Suppressor macrophage (primary cell): ENCODE data around the gene CMSS1.
A peak's percentile ranks its signal among the peaks of the same experiment; 100 is the strongest.

ENCODE experiments used
- DNase-seq, 4 experiments: peaks; one replicate each; pipeline ENCODE4 v3.0.0-alpha.2; 2020 to 2022

The CMSS1 gene

DNA sequence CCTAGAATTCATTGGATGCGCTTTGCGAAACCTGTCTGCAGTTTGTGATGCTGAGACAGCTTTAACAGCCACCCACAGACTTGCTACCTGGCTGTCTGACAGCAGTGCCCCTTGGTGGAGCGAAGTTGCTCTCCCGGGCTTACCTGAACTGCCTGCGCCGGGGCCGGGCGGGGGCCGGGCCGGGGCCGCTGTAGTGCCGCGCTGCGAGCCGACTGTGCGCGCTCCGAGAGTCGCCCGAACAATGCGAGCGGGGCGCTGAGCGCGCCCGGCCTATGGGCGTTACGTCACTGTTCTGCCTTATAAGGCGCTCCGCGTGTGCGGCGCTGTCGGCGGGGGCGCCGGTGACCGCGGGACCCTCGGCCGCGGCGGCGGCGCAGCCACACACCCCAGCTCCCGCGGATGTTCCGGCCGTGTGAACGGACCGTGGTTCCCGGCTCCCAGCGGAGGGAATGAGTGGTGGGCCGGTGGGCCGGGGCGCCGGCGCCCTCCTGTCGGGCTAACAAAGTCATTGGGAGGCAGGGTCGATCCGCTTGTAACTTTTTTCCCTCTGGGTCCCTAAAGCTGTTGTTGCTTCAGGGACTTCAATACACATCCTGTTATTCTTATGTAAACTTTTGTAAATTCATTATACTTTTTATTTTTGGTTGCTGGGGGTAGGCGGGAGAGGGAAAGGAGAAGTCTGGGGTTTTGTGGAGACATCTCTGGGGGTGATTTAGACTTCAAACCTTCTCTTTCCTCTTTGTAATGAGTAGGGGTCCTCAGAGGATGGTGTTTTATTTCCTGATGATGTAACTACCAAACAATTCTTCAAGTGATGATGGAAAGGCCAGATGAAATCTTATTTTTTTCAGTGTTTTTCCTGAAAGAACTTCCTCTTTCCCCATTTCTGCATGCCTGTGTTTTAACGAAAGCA lies 58.5 kb downstream of the CMSS1 start:
- DNase-seq = peak; percentile 79 to 90 (median 85)

DNA sequence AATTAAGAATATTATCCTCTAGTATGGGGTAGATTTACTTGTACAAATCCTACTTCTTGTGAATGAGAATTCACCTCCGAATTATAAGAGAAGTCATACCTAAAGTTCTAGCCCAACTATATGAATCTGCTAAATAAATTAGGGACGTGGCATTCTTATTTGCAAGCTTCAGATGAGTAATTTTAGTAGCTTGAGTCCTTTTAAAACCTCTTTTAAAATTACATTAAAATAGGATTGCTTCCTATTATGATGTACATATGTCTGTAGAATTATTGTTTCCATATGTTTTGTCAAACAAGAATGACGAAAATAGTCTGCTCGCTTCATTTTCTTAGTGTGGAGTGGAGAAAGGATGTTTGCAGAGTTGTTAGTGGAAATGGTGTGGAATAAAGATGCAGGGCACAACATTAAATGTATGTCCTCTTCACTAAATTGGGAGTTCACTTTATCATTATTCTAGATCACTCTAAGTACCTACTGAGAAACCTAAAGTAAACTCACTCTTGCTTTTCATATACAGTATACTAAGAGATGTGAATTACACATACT lies 59.4 kb downstream of the CMSS1 start:
- no peak for DNase-seq

DNA sequence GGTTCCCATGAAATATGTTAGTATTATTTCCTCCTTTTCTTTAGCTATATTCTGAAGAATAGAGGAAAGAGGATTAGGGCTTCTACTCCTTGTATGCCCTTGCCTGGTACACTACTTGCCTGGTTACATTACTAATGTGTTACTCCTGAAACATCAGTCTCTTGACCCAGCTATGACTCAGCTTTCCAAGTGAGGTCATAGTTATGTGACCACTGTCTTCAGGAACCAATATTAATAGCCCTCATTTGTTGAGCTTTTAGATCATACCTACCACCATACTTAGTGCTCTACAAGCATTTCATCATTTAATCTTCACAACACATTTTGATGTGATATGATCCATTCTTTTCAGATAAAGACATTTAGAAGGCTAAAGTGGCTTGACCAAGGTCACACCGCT lies 60.3 kb downstream of the CMSS1 start:
- DNase-seq = peak; percentile 47 to 79 (median 62)

DNA sequence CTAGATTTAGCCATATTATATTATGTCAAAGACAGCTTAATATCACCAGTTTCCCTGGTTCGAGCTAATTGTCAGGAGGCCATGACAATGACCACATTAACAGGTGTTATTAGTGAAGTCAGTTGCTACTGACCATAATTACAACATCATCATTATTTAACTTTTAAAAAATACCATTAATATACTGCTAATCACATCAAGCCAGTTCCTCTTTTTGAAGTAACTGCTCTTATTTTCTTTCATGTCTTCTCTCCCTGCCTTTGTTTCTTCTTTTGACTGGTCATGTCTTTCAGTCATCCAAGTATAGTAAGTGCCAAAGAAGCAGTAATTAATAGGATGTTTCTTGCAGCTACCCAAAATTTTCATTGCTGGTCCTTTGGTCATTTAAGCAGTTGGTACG lies 61.6 kb downstream of the CMSS1 start:
- DNase-seq = no peak

GRCh38 chr3:99881121-99881524 lies 63.5 kb downstream of the CMSS1 start:
- DNase-seq = peak in 2 of 4 experiments; percentile 21 to 38

GRCh38 chr3:99882436-99883137 lies 64.9 kb downstream of the CMSS1 start:
- no peak for DNase-seq

DNA sequence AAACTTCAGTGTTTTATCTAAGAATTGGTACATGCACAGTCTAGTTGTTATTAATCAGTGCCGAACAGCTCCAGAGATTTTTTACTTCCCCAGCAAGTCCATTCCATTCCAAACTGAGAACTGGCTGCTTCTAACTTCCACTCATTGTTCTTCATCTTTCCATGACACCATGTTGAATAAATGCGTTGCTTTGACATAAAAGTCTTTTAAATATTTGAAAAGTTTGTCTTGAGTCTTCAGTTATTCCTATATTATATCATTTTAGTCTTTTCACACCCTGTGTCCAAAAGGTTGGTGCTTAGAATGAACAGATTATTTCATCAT lies 65.4 kb downstream of the CMSS1 start:
- DNase-seq = no peak

GRCh38 chr3:99883693-99884092 lies 66.0 kb downstream of the CMSS1 start:
- no peak for DNase-seq

GRCh38 chr3:99884484-99884883 lies 66.8 kb downstream of the CMSS1 start:
- DNase-seq = peak in 1 of 4 experiments; percentile 12

- no peak for DNase-seq
Measured at GRCh38 chr3:99885085-99885484, 67.4 kb downstream of the CMSS1 start.

DNA sequence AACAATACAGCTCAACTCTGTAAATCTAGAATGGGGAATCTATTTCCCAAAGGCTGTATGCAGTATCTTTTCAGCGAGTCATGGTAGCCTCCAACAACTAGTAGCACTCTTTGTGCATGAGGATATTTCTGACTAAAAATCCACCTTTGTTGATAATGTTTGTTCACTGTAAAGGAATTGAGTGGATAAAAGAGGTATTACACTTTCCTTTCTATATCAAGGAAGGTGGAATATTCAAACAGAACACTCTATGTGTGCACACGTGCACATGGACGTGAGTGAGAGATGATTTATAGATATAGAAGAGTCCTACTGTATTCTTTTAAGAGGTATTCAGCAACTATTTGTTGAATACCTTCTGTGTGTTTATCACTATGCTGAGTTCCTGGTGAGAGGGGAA lies 68.2 kb downstream of the CMSS1 start:
- no peak for DNase-seq

DNA sequence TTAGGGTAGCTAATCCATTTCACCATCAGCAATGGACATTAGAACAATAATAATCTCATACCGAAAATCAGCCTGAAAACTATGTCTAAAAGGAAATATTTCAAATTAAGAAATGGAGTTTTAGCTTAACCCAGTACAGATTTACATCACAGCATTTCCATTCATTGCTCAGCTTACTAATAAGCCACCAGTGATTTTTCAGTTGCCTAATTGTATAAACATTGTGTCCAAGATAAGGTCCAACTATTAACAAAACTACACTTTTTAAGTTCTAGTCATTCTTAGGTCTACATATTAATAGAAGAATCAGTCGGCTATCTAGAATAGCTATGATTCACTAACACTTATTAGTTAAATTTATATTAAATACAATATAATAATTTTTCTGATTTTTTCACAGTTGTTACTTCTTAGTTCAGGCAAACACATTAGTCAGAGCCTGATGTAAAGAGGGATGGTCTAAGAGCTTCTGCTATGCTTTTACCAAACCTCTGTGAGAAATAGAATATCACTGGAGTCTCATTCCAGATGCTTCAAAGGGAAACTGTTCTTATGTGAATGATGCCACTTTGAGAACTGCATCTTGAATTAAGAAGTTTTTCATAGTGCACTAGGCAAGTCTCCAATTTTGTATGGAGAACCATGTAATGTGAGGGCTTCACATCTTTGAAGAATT lies 74.1 kb downstream of the CMSS1 start:
- no peak for DNase-seq

- DNase-seq = no peak
Measured at GRCh38 chr3:99892332-99892731, 74.7 kb downstream of the CMSS1 start.

DNA sequence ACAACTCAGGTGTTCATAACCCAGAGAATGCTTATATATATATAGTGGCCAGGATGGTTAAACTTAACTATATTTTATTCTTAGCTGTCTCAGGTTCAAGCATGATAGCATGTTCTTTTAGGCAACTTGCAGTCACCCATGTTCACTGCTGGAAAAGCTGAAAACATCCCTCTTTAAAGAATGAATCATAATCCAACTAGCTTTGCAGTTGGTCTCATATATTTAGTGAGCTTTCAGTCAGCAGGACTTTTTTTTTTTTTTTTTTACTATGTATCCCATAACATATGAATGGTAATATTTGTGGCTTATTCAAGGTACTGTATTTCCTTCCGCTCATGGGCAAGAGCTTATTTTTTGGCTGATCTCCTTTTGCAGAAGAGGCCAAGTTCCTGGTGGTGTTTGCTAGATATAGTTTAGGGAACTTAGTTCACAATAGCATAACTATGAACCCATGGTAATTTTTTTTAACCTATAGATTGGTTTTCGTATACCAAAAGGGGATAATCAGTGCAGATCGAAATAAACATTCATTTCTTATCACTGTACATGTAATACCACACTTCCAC lies 77.6 kb downstream of the CMSS1 start:
- peak in 3 of 4 experiments; percentile 40 to 64 (median 60) for DNase-seq

GRCh38 chr3:99895703-99896441 lies 78.2 kb downstream of the CMSS1 start:
- DNase-seq = peak; percentile 73 to 95 (median 84)

GRCh38 chr3:99896482-99896881 lies 78.8 kb downstream of the CMSS1 start:
- peak in 1 of 4 experiments; percentile 35 for DNase-seq

DNA sequence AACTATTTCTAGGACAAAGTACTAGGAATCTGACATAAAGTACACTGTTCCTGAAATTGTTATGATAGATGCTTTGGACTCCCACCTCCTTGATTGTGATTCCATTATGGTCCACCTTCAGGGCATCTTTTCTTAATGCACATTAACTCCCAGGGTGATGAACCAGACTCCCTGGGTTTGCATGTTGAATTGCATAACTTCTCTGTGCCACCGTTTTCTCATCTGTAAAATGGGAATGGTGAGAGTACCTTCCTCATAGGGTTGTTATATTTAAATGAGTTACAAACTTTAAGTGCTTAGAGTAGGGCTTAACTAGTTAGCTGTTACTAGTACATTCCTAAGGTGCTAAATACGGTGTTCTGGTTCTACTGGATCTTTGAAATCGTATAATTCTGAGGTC lies 81.9 kb downstream of the CMSS1 start:
- no peak for DNase-seq

DNA sequence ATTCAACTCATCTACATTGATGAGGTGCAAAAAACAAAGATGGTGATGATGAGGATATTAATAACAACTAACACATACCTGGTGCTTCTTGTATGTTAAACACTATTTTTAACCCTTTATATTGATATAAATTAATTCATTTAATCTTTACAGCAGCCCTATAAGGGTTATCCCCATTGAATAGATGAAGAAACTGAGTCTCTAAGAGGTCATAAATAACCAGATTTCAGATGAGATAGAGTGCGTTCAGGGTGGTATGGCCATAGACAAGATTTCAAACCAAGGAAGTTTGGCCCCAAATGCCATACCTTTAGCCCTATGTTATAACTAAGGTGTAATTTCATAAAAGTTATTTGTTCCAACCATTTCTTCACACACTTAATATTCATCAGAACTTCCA lies 82.6 kb downstream of the CMSS1 start:
- no peak for DNase-seq

GRCh38 chr3:99901200-99901926 lies 83.7 kb downstream of the CMSS1 start:
- peak; percentile 29 to 76 (median 56) for DNase-seq

GRCh38 chr3:99902091-99902490 lies 84.4 kb downstream of the CMSS1 start:
- no peak for DNase-seq

- DNase-seq = no peak
Measured at GRCh38 chr3:99903869-99904268, 86.2 kb downstream of the CMSS1 start.
